ENCODE measurements around the gene DYNLL2.
"Not testable (repeated sequence)": the region's sequence is repeated elsewhere in the genome, so short reads cannot be mapped to it uniquely, and the experiment has no call there.

The DYNLL2 gene

GRCh38 chr17:58082870-58083490, at the start of gene DYNLL2:
Gene DYNLL2, plus strand, starts transcription at chr17:58083419. Its CDS starts 3,672 bp downstream, at chr17:58087091.
- DNase-seq: peak; percentile 85

- no peak for DNase-seq
These were observed 43.2 kb upstream of the DYNLL2 start for GRCh38 chr17:58039975-58040374.

GRCh38 chr17:58040386-58040785, 42.8 kb upstream of the DYNLL2 start:
- no peak for DNase-seq

- DNase-seq: no peak
These were observed 42.1 kb upstream of the DYNLL2 start for GRCh38 chr17:58041161-58041560.

GRCh38 chr17:58043221-58044181, 39.7 kb upstream of the DYNLL2 start:
- no peak for DNase-seq

- DNase-seq: not testable (repeated sequence)
These were observed 39.0 kb upstream of the DYNLL2 start for GRCh38 chr17:58044256-58044655.

GRCh38 chr17:58046239-58047094, 36.8 kb upstream of the DYNLL2 start:
- no peak for DNase-seq

GRCh38 chr17:58047376-58048150, 35.7 kb upstream of the DYNLL2 start:
- DNase-seq: no peak

- no peak for DNase-seq
These were observed 33.7 kb upstream of the DYNLL2 start for GRCh38 chr17:58049533-58049932.

GRCh38 chr17:58050966-58051365, 32.3 kb upstream of the DYNLL2 start:
- DNase-seq: no peak

GRCh38 chr17:58051468-58051867, 31.8 kb upstream of the DYNLL2 start:
- DNase-seq: no peak

- DNase-seq: no peak
These were observed 30.8 kb upstream of the DYNLL2 start for GRCh38 chr17:58052407-58052806.

- no peak for DNase-seq
These were observed 30.1 kb upstream of the DYNLL2 start for GRCh38 chr17:58052945-58053715.

GRCh38 chr17:58054641-58055040, 28.6 kb upstream of the DYNLL2 start:
- no peak for DNase-seq

- no peak for DNase-seq
These were observed 26.7 kb upstream of the DYNLL2 start for GRCh38 chr17:58056476-58056875.

- DNase-seq: no peak
These were observed 24.1 kb upstream of the DYNLL2 start for GRCh38 chr17:58059141-58059540.

- no peak for DNase-seq
These were observed 22.5 kb upstream of the DYNLL2 start for GRCh38 chr17:58060596-58061191.

- DNase-seq: no peak
These were observed 21.5 kb upstream of the DYNLL2 start for GRCh38 chr17:58061672-58062071.

- no peak for DNase-seq
These were observed 18.0 kb upstream of the DYNLL2 start for GRCh38 chr17:58065238-58065637.

- no peak for DNase-seq
These were observed 16.8 kb upstream of the DYNLL2 start for GRCh38 chr17:58066401-58066800.

- no peak for DNase-seq
These were observed 10.4 kb upstream of the DYNLL2 start for GRCh38 chr17:58072862-58073261.

Measured in activated CD4-positive, CD25-positive, alpha-beta regulatory T cell treated with anti-CD3 and anti-CD28 coated beads, Interleukin-2, amount 50 U/mL, for 72 hours (primary cell).